COLO668 (cell line): ENCODE data around the gene RAB3GAP1.
A peak's percentile ranks its signal among the peaks of the same experiment; 100 is the strongest.
"Not testable (repeated sequence)": the region's sequence is repeated elsewhere in the genome, so short reads cannot be mapped to it uniquely, and the experiment has no call there.

Experiments used
- DNase-seq: peaks from one replicate; lab custom pipeline; 2025; ENCODE audit not compliant: unreplicated experiment; lab: John Stamatoyannopoulos, UW

Gene RAB3GAP1

DNA sequence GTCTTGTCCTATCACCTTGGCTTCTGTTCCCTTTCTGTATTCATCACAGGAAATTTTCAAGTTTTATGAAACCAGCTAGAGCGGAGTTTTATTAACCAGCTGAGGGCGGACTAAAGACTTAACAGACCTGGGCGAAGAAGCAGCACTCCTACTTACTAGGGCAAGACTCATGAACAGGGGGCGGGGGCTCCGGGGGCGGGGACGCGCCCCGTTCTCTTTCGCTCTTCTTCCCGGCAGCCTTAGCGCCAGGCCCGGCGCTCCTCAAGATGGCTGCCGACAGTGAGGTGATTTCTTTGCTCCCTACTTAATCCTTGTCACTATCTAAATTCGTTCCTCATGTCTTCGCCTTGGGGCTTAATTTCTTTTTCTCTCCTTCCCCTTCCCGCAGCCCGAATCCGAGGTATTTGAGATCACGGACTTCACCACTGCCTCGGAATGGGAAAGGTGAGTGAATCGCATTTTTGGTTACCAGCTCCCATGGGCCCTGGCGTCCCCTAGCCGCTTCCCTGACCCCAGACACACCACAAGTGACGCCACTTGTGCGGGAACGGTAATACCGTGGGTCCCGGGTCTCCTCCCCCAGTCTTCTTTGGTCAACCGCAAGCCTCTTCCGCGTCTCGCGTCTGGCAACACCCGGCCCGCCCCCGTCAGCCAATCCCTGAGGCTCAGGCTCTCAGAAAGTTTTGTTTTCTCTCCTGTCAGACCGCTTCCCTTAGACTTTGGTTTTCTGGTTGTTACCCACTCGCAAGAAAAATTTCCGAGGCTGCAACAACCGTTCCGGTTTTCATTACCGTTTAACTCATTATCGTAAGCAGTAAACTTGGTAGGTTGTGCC lies at the start of gene RAB3GAP1:
TSS of gene RAB3GAP1 (plus strand) at position 251 of the 835 bp plus-strand sequence. CDS start at position 267, 16 bp downstream.
- peak; percentile 76 for DNase-seq

GRCh38 chr2:135002836-135003235 lies 49.3 kb upstream of the RAB3GAP1 start:
- DNase-seq = no peak

GRCh38 chr2:135004005-135004746 lies 47.9 kb upstream of the RAB3GAP1 start:
- peak; percentile 76 for DNase-seq

- DNase-seq = no peak
These were observed 46.3 kb upstream of the RAB3GAP1 start for GRCh38 chr2:135005753-135006152.

DNA sequence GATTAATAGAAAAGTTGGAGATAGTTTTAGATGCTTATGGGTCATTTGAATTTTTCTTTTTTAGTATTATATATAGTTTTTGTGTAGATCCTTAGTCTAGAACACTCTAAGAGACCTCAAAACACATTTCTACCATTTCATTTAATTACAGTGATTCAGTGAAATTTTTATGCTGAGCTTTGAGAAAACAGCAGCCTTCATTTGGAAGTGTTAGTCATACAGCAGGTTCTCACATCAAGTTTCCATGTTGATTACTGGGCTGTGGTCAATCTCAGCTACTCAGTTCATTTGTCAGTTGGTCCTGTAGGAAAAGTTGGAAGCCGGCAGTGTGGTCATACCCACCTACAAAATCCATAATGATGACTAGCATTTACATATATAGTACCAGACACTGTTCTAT lies 42.8 kb upstream of the RAB3GAP1 start:
- no peak for DNase-seq

DNA sequence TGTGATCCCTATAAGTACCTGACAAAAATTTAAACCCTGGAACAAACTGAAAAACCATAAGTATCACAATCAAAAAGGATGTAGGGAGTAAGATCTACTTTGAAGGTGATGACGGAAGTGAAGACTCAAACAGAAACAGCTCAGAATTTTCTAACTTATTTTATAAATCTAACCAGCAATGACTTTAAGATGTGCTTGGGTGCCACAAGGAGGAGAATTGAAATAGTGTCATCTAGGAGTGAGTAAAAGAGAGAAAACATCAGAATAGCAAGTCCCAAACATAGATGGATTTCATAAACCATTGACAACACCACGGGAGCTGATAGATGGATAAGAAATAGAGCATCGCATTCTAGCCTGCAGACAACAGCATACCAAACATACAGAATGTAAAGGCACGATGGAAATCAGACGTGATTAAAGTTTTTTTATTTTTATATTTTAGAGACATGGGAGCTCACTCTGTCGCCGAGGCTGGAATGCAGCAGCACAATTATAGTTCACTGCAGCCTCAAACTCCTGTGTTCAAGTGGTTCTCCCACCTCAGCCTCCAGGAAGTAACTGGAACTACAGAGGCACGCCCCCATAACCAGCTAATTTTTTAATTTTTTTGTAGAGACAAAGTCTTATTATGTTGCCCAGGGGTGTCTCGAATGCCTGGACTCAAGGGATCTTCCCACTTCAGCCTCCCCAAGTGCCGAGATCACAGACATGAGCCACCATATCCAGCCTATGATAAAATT lies 41.7 kb upstream of the RAB3GAP1 start:
- no peak for DNase-seq

DNA sequence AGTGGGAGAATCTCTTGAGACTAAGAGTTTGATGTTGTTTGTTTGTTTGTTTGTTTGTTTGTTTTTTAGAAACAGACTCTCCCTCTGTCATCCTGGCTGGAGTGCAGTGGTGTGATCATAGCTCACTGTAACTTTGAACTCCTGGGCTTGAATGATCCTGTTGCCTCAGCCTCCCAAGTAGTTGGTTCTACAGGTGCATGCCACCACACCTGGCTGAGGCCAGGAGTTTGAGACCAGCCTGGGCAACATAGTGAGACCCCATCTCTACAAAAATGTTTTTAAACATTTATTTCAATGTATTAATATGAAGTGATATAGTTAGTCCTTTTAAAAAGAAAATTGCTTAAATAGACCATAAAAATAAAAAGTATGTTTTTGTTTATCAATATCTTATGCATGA lies 40.5 kb upstream of the RAB3GAP1 start:
- no peak for DNase-seq

DNA sequence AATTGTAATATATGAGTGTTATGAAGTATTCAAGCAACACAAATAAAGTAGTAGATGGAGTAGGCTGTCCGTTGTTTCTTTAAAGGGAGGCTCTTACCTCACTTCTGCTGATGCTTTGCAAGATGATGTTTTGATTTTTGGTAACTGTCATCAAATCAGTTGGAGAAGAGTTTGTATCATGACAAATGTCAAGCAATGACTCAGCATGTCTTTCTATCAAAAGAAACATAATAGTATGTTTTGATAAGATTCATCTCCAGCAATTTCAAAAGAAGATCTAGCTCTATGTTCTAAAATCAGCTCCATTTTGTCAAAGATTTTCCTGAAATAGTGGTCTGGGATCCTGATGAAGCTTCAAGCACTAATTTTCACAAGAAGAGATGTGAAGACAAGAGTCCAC lies 30.5 kb upstream of the RAB3GAP1 start:
- DNase-seq = no peak

DNA sequence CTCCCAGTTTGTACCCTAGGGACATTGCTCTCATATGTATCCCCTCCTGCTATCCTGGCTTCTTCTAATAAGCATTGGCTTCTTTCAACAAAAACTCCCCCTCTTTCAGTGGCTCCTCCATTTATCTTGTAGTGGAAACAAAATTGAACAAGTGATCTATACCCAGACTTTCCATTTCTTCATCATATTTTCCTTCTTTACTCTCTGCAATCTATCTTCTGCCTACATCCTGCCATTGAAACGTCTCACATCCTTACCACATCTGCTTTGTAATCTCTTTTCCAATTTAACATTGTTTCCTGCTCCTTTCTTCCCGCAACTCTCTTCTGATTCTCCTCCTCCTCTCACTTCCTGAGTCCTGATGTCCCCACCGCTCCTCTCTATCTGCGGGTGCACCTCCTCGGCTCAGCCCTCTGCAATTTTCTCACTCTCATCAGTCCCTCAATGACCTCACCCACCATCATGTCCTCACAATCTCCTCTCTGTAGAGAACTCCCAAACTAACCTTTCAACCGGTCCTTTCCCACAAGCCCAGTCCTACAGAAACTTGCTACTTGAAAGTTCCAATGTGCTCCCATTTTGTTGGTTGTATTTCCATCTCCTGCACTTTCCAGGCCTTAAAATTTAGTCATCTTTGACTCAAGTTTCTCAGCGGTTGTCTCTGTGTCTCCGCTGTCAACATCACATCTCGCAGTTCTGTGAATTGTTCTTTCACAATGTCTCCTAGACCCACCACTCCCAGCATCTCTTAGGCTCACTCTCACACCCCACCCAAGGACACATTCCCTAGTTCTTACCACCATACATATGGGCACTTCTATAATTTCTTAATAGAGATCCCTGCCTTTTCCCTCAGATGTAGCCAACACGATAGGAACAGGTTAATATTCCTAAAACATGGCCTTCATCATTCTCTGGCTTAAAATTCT lies 28.9 kb upstream of the RAB3GAP1 start:
- no peak for DNase-seq

DNA sequence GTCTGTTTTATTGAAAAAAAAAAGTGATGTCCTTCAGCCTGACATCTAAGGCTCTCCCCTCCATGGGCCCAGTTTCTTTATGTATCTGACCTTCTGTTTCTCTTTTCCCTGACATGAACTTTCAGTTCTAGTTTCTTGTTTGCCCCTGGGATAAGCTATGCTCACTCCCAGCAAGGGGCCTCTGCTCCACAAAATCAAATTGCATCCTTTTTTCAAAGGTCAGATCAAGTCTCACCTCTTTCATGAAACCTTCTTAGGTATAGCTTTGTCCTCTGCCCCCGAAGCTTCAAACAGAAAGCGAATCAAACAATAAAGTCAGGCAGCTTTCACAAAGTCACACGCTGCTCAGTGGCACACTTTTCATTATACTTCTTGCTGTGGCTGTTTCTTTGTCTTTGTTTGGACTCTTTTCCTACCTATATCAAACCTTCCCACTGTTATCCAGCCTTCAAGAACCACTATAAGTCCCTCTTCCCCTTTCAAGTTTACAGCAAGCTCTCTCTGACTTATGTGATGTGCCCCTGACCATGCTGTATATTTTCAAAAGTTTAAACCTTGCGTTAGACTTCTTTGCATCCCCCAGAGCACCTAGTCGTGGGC lies 28.1 kb upstream of the RAB3GAP1 start:
- DNase-seq = no peak

- no peak for DNase-seq
These were observed 22.5 kb upstream of the RAB3GAP1 start for GRCh38 chr2:135029481-135030134.

- no peak for DNase-seq
These were observed 21.3 kb upstream of the RAB3GAP1 start for GRCh38 chr2:135030826-135031225.

- DNase-seq = not testable (repeated sequence)
These were observed 18.9 kb upstream of the RAB3GAP1 start for GRCh38 chr2:135033216-135033615.

DNA sequence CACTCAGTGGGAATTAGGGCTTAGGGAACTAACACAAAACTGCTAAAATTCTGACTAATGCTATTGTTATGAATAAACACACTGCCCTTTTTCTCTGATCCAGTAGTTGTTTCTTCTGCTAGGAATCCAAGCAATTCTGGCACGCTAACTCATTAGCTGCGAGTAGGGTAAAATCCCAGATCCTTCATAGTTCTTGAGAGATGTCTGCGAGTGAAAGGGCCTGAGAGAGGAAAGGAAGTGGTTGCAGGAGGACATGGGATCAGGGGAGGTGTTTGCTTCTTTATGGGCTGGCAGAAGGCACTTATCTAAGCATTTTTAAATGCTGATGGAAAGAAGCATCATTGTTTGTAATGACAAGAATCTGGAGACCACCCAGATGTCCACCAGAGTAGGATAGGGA lies 14.3 kb upstream of the RAB3GAP1 start:
- DNase-seq = no peak

DNA sequence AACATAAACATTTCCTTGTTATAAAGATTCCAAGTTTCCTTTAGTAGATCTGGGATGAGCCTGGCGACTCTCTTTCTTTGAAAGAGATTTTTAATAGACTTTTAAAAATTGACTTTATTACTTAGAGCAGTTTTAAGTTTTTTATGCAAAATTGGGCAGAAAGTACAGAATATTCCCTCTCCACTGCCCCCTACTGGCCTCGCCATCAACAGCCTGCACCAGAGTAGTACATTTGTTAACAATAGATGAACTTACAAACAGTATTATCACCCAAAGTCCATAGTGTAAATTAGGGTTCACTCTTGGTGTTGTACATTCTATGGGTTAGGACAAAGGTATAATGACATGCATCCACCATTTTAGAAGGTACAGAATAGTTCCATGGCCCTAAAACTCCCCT lies 8.7 kb upstream of the RAB3GAP1 start:
- no peak for DNase-seq

DNA sequence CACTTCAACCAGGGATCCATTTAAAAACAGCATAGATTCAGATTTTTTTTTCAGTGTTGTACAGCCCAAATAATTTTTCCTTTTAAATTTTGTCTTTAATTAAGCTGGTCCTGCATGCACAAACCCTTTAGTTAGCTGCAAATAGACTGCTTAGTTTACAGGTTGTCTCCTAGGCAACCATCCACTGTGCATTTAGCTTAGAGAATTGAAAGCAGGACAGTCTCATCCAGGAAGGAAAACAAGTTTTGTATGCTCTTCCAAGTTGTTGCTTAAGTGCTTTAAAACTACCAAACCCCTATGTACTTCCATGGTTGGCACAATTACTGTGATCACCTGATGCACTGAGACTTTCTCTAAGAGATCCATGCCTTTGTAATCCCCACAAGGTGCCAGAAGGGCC lies 4.8 kb upstream of the RAB3GAP1 start, which contains the start of gene MAP3K19:
TSS of gene MAP3K19 (minus strand) at position 148 of the 400 bp plus-strand sequence. CDS start 22,800 bp downstream, outside the sequence.
- no peak for DNase-seq

- DNase-seq = no peak
These were observed 4.0 kb upstream of the RAB3GAP1 start for GRCh38 chr2:135048122-135048521.

DNA sequence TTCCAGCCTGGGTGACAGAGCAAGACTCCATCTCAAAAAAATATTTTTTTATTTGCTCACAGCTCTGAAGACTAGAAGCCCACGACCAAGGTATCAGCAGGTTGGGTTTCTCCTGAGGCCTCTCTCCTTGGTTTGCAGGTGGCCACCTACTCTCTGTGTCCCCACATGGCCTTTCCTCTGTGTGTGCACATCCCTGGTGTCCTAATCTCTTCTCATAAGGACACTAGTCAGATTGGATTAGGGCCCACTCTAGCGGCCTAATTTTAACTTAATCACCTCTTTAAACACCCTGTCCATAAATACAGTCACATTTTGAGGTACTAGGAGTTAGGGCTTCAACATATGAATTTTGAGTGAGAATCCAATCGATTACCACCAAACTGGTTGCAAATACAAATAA lies 2.0 kb upstream of the RAB3GAP1 start:
- DNase-seq = no peak

DNA sequence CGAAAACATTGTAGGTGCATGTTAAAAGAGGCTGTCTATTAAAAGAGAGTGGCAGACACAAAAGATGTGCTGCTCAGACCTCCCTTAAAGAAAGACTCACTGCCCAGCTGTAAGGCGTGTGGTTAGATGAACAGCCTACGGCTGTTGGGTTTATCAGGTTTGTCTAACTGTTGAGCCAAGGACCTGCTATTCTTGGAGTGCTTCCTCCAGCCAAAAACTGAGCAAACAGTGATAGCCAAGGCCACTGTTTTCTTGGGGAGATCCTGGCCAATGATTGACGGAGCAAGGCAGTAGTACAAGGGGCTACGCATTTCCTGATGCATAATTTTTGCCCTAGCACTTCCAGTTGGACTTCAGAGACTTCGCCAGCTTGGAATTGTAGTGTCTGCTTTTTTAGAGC lies 1.4 kb upstream of the RAB3GAP1 start:
- no peak for DNase-seq
